KOPT-K1 (cell line): ENCODE results near the gene RASSF8.

Experiments used
- H3K27ac ChIP-seq: fragments of 200-600 bp; sonication (generic); 2 replicates; pipeline ENCODE4 v1.5.1; 2016; ENCODE audit warnings: antibody characterized with exemption, mild to moderate bottlenecking, low read depth, low read length; ENCODE audit not compliant: poor library complexity, severe bottlenecking
- H3K36me3 ChIP-seq: fragments of 200-600 bp; sonication (generic); 2 replicates; pipeline ENCODE4 v1.5.1; 2017; ENCODE audit warnings: antibody characterized with exemption, mild to moderate bottlenecking, low read length, moderate library complexity; ENCODE audit not compliant: insufficient read depth
- H3K9me3 ChIP-seq: fragments of 200-600 bp; sonication (generic); 2 replicates; pipeline ENCODE4 v1.5.1; 2017; ENCODE audit warnings: antibody characterized with exemption, low read length, mild to moderate bottlenecking; ENCODE audit not compliant: insufficient read depth, poor library complexity, severe bottlenecking

Gene RASSF8

GRCh38 chr12:25976289-25976688, 17.8 kb downstream of the RASSF8 start:
- Histone ChIP-seq H3K36me3 (no peaks in the 10 kb centered on the region), H3K9me3 (no peaks in the 10 kb centered on the region), H3K27ac (no peak overlapping the region)

- Histone ChIP-seq H3K36me3 (no peaks in the 10 kb centered on the region), H3K27ac (no peak overlapping the region), H3K9me3 (no peaks in the 10 kb centered on the region)
These were observed 18.6 kb downstream of the RASSF8 start for GRCh38 chr12:25977047-25977446.

DNA sequence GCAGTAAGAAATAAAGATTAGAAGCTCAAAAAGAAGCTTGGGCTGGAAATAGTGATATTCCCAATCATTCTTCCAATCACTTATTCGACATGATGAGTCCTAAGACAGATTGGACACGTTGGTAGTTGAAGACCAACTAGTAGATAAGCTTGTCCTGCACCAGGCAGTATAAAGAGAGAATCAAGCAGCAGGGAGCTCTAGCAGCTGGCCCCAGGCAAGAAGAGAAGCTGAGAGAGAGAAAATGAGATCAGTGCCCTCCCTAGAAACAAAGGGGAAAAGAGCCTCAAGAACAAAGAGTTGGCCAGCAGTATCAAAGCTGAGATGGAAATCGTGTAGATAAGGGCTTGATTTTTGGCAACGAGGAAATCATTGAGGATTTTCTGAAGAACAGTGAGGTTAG, 20.6 kb downstream of the RASSF8 start:
- Histone ChIP-seq H3K36me3 (no peaks in the 10 kb centered on the region), H3K27ac (no peak overlapping the region), H3K9me3 (no peaks in the 10 kb centered on the region)

GRCh38 chr12:25979563-25979962, 21.1 kb downstream of the RASSF8 start:
- no peaks in the 10 kb centered on the region for H3K9me3 ChIP-seq

GRCh38 chr12:25980035-25980434, 21.6 kb downstream of the RASSF8 start:
- Histone ChIP-seq H3K27ac (no peak overlapping the region), H3K36me3 (no peaks in the 10 kb centered on the region), H3K9me3 (no peaks in the 10 kb centered on the region)

More at GRCh38 chr12:25979563-25979962, 21.1 kb downstream of the RASSF8 start:
- Histone ChIP-seq H3K27ac (no peak overlapping the region), H3K36me3 (no peaks in the 10 kb centered on the region)

GRCh38 chr12:25981597-25981996, 23.1 kb downstream of the RASSF8 start:
- no peak overlapping the region for H3K27ac ChIP-seq
- H3K36me3 ChIP-seq = no peaks in the 10 kb centered on the region
- H3K9me3 ChIP-seq = no peaks in the 10 kb centered on the region

- Histone ChIP-seq H3K36me3 (no peaks in the 10 kb centered on the region), H3K27ac (no peak overlapping the region), H3K9me3 (no peaks in the 10 kb centered on the region)
These were observed 23.9 kb downstream of the RASSF8 start for GRCh38 chr12:25982416-25982815.

GRCh38 chr12:25983625-25984024, 25.1 kb downstream of the RASSF8 start:
- no peaks in the 10 kb centered on the region for H3K9me3 ChIP-seq
- no peaks in the 10 kb centered on the region for H3K36me3 ChIP-seq
- no peak overlapping the region for H3K27ac ChIP-seq

- H3K27ac ChIP-seq = no peak overlapping the region
- H3K9me3 ChIP-seq = no peaks in the 10 kb centered on the region
- no peaks in the 10 kb centered on the region for H3K36me3 ChIP-seq
These were observed 26.3 kb downstream of the RASSF8 start for GRCh38 chr12:25984759-25985158.

- Histone ChIP-seq H3K27ac (no peak overlapping the region), H3K9me3 (no peaks in the 10 kb centered on the region)
These were observed 27.1 kb downstream of the RASSF8 start for GRCh38 chr12:25985316-25986175.

GRCh38 chr12:25986180-25986579, 27.7 kb downstream of the RASSF8 start:
- H3K36me3 ChIP-seq = no peaks in the 10 kb centered on the region
- no peaks in the 10 kb centered on the region for H3K9me3 ChIP-seq
- H3K27ac ChIP-seq = no peak overlapping the region

More at GRCh38 chr12:25985316-25986175, 27.1 kb downstream of the RASSF8 start:
- H3K36me3 ChIP-seq = no peaks in the 10 kb centered on the region

- no peaks in the 10 kb centered on the region for H3K9me3 ChIP-seq
- no peaks in the 10 kb centered on the region for H3K36me3 ChIP-seq
- no peak overlapping the region for H3K27ac ChIP-seq
These were observed 30.0 kb downstream of the RASSF8 start for GRCh38 chr12:25988505-25988904.

DNA sequence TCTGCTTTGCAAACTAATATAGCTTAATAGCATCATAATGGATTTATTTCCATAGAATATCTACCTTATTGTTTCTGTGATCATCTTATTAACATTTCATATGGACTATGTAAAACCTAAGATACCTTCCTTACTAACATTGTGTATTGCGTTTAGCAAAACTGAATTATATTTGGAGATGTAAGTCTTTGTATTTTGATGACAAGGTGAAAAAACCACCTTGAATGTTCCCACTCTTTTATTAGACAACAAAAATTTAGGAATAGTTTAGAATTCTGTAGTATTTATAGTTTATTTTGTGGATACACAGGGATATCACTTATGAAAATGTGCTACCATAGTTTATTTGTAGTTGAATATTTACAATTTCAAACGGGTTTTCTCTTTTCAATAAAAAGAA, 32.0 kb downstream of the RASSF8 start:
- no peak overlapping the region for H3K27ac ChIP-seq
- no peaks in the 10 kb centered on the region for H3K36me3 ChIP-seq
- no peaks in the 10 kb centered on the region for H3K9me3 ChIP-seq

- Histone ChIP-seq H3K27ac (no peak overlapping the region), H3K36me3 (no peaks in the 10 kb centered on the region), H3K9me3 (no peaks in the 10 kb centered on the region)
These were observed 33.7 kb downstream of the RASSF8 start for GRCh38 chr12:25992026-25992782.

- Histone ChIP-seq H3K27ac (no peak overlapping the region), H3K36me3 (no peaks in the 10 kb centered on the region), H3K9me3 (no peaks in the 10 kb centered on the region)
These were observed 35.6 kb downstream of the RASSF8 start for GRCh38 chr12:25993901-25994651.
